K562 (cell line): Measurements from ENCODE around the gene LEPROT. TPM values are rescaled to one million over a fixed set of nuclear protein-coding genes. Genes with fewer than 3 reads are reported as not detected.

Source experiments
- ATAC-seq: fragments of 200-7000 bp; cut with Tn5 transposase; 3 replicates; pipeline ENCODE4 v1.9.1; 2020; ENCODE audit warnings: moderate library complexity
- BruUV-seq: library from RNA; stranded (reverse); fragments of 400-500 nt; replicated peaks from 2 replicates; lab custom pipeline; 2021; lab: Mats Ljungman, UMichigan
- CTCF ChIA-PET: fragments of 300-600 bp; formaldehyde crosslinking; extraction: SDS; loops from one replicate; lab custom pipeline; 2021; ENCODE audit warnings: low intra/inter-chr PET ratio; lab: Yijun Ruan, JAX
- POLR2A ChIA-PET: fragments of 300-600, 350-650 bp; sonication (Branson Sonifier 250); formaldehyde crosslinking; extraction: SDS; loops from one replicate; lab custom pipeline; 2021; ENCODE audit warnings: antibody characterized with exemption, inconsistent platforms; lab: Yijun Ruan, JAX
- DNase-seq, 4 experiments: peaks; one replicate each; pipeline versions ENCODE4 v3.0.0 to v3.0.0-alpha.2; 2011 to 2018; ENCODE audit warnings: low spot score in 3 of 4, mixed read lengths in 3 of 4; ENCODE audit errors: extremely low read depth in 1 of 4
- FAIRE-seq: peaks from 2 replicates; lab custom pipeline; 2011; peaks lifted over from hg19 to GRCh38; lab: Jason Lieb, UNC
- H2AFZ ChIP-seq: 2 replicates; pipeline ENCODE4 v1.6.0; 2011; ENCODE audit warnings: low read depth, low read length, control low read depth, inconsistent platforms
- H3K27ac ChIP-seq: fragments of 200-600 bp; 3 replicates; pipeline ENCODE4 v1.8.0; 2011; ENCODE audit warnings: low read depth, mild to moderate bottlenecking, control low read depth, inconsistent platforms, low read length, moderate library complexity, mixed read lengths; ENCODE audit errors: extremely low read depth
- H3K27me3 ChIP-seq, 2 experiments: fragments of 300-600 bp in 1 of 2; 2 replicates in 1 of 2; 3 replicates in 1 of 2; pipeline versions ENCODE4 v1.6.0 to v1.8.0; 2011; ENCODE audit warnings: inconsistent platforms in 2 of 2, low read length in 2 of 2, mild to moderate bottlenecking in 1 of 2, mixed read lengths in 1 of 2, moderate library complexity in 1 of 2; ENCODE audit not compliant: control insufficient read depth in 2 of 2, insufficient read depth in 2 of 2
- H3K36me3 ChIP-seq: fragments of 300-600 bp; 3 replicates; pipeline ENCODE4 v1.8.0; 2011; ENCODE audit warnings: mild to moderate bottlenecking, low read length, inconsistent platforms; ENCODE audit not compliant: control insufficient read depth, insufficient read depth
- H3K4me1 ChIP-seq, 2 experiments: fragments of 200-600 bp in 1 of 2; replicated peaks in 1 of 2; 2 replicates in 1 of 2; 3 replicates in 1 of 2; pipeline versions ENCODE4 v1.5.1 to v1.8.0; 2011; ENCODE audit warnings: inconsistent platforms in 2 of 2, low read length in 2 of 2, mild to moderate bottlenecking in 1 of 2, mixed read lengths in 1 of 2, moderate library complexity in 1 of 2; ENCODE audit not compliant: control insufficient read depth in 2 of 2, insufficient read depth in 2 of 2
- H3K4me2 ChIP-seq: 2 replicates; pipeline ENCODE4 v1.6.1; 2011; ENCODE audit warnings: low read length, control low read depth, inconsistent platforms, mixed read lengths; ENCODE audit not compliant: insufficient read depth
- H3K4me3 ChIP-seq: fragments of 200-600 bp; sonication (generic), shearing (Covaris generic); 2 replicates; pipeline ENCODE4 v1.5.1; 2016; ENCODE audit warnings: control low read depth, inconsistent platforms
- H3K79me2 ChIP-seq: fragments of 200-600 bp; 3 replicates; pipeline ENCODE4 v1.8.0; 2011; ENCODE audit warnings: low read length, inconsistent platforms; ENCODE audit not compliant: control insufficient read depth, insufficient read depth
- H3K9ac ChIP-seq, 2 experiments: 2 replicates each; pipeline versions ENCODE4 v1.6.0 to v1.6.1; 2011; ENCODE audit warnings: low read depth in 2 of 2, low read length in 2 of 2, control low read depth in 1 of 2, inconsistent platforms in 1 of 2, mild to moderate bottlenecking in 1 of 2, mixed read lengths in 1 of 2; ENCODE audit not compliant: insufficient read depth in 1 of 2
- H3K9me1 ChIP-seq: one replicate; pipeline ENCODE4 v1.6.0; 2011; ENCODE audit warnings: inconsistent platforms, mild to moderate bottlenecking, low read length, moderate library complexity; ENCODE audit not compliant: control insufficient read depth, insufficient read depth
- H3K9me3 ChIP-seq: replicated peaks from 2 replicates; pipeline ENCODE4 v1.5.1; 2011; ENCODE audit warnings: low read depth, low read length, inconsistent platforms; ENCODE audit not compliant: control insufficient read depth, insufficient read depth
- H4K20me1 ChIP-seq: replicated peaks from 2 replicates; pipeline ENCODE4 v1.6.1; 2011; ENCODE audit warnings: low read length, inconsistent platforms, mixed read lengths; ENCODE audit not compliant: control insufficient read depth, insufficient read depth
- CLOCK ChIP-seq: fragments of 250-450 bp; sonication (Bioruptor Pico); IDR thresholded peaks from 2 replicates; pipeline ENCODE4 v1.4.0; 2020; ENCODE audit warnings: mild to moderate bottlenecking, moderate library complexity, borderline replicate concordance
- CXXC5 ChIP-seq: fragments of 250-450 bp; sonication (Bioruptor Pico); IDR thresholded peaks from 2 replicates; pipeline ENCODE4 v1.8.0; 2022; ENCODE audit warnings: inconsistent platforms, mild to moderate bottlenecking, moderate library complexity
- E2F6 ChIP-seq, 2 experiments: IDR thresholded peaks; 2 replicates each; pipeline ENCODE4 v1.6.1; 2011; ENCODE audit warnings: borderline replicate concordance in 1 of 2, control low read depth in 1 of 2, low read depth in 1 of 2, low read length in 1 of 2, mild to moderate bottlenecking in 1 of 2, mixed read lengths in 1 of 2, moderate library complexity in 1 of 2; ENCODE audit not compliant: insufficient read depth in 1 of 2, insufficient read length in 1 of 2, poor library complexity in 1 of 2, severe bottlenecking in 1 of 2; ENCODE audit errors: extremely low read depth in 1 of 2
- GABPA ChIP-seq: fragments of 200-800 bp; sonication (Bioruptor generic); conservative IDR thresholded peaks from 2 replicates; pipeline ENCODE4 v1.6.1; 2016; ENCODE audit warnings: low read depth, missing genetic modification characterization, missing compliant biosample characterization
- GTF2A2 ChIP-seq: IDR thresholded peaks from 2 replicates; pipeline ENCODE4 v1.6.1; 2016; ENCODE audit warnings: mild to moderate bottlenecking, missing genetic modification characterization, missing compliant biosample characterization
- HMG20A ChIP-seq: fragments of 450-650 bp; formaldehyde crosslinking; conservative IDR thresholded peaks from 2 replicates; pipeline ENCODE4 v1.4.0; 2020; ENCODE audit warnings: mild to moderate bottlenecking, mixed read lengths
- MTA1 ChIP-seq: fragments of 450-650 bp; IDR thresholded peaks from 2 replicates; pipeline ENCODE4 v1.6.1; 2017; ENCODE audit warnings: borderline replicate concordance
- NFATC3 ChIP-seq: fragments of 450-650 bp; IDR thresholded peaks from 2 replicates; pipeline ENCODE4 v1.6.1; 2017; ENCODE audit warnings: mild to moderate bottlenecking
- XRCC5 ChIP-seq: fragments of 200-400 bp; formaldehyde crosslinking; IDR thresholded peaks from 2 replicates; pipeline ENCODE4 v1.6.1; 2017; ENCODE audit warnings: low read depth, mild to moderate bottlenecking, low read length
- ZBTB2 ChIP-seq: fragments of 450-650 bp; IDR thresholded peaks from 2 replicates; pipeline ENCODE4 v1.6.1; 2016; ENCODE audit warnings: antibody characterized with exemption
- ZNF282 ChIP-seq: sonication (generic); formaldehyde crosslinking; IDR thresholded peaks from 2 replicates; pipeline ENCODE4 v1.8.1; 2023; ENCODE audit warnings: missing genetic modification reagents
- ZSCAN32 ChIP-seq: fragments of 450-650 bp; formaldehyde crosslinking; IDR thresholded peaks from 2 replicates; pipeline ENCODE4 v1.4.0; 2020; ENCODE audit warnings: mild to moderate bottlenecking, moderate library complexity
- WGBS: fragments of 100-300 bp; shearing (Covaris generic); methylation state at CpG from one replicate; pipeline ENCODE4 v1.1.6; 2016; ENCODE audit warnings: low coverage, mixed read lengths; ENCODE audit not compliant: insufficient coverage; ENCODE audit errors: missing lambda C conversion rate; 5-methylcytosine and 5-hydroxymethylcytosine counted together
- in situ Hi-C: fragments of 300-500 bp; cut with MboI; formaldehyde crosslinking; loops from 4 replicates; pipeline ENCODE4 v1.15.0; 2018; ENCODE audit warnings: inconsistent platforms, mixed read lengths
- intact Hi-C: fragments of 100-400 bp; cut with micrococcal nuclease; formaldehyde crosslinking; loops from 2 replicates; pipeline ENCODE4 v1.14.2; 2022
- polyA plus RNA-seq, 8 experiments: library from polyadenylated mRNA; depleted of rRNA in 4 of 8; stranded (reverse) in 5 of 8; unstranded in 3 of 8; fragments of >200 nt; fragmentation: Nextera tagmentation in 2 of 8; fragmentation: Illumina TruSeq in 1 of 8; extraction: Ambion mirVana in 2 of 8; extraction: Trizol in 1 of 8; gene quantifications; 2 replicates each; pipeline versions ENCODE4 v1.2.1 to v1.2.3, GENCODE V29; 2011 to 2014; ENCODE audit warnings: inconsistent platforms in 1 of 8, missing spikeins in 1 of 8
- total RNA-seq, 7 experiments: library from RNA; depleted of rRNA in 6 of 7; stranded (reverse); fragments of >200 nt in 6 of 7; fragmentation: Illumina TruSeq in 2 of 7; extraction: Trizol in 2 of 7; gene quantifications; 2 replicates each; pipeline versions ENCODE4 v1.2.1 to v1.2.3, GENCODE V29; 2011 to 2021; ENCODE audit warnings: low replicate concordance in 1 of 7
- TF ChIP-seq, protein P1 (sequence below): sonication (generic); formaldehyde crosslinking; IDR thresholded peaks from 2 replicates; pipeline ENCODE4 v1.8.1; 2023; ENCODE audit warnings: mild to moderate bottlenecking, missing genetic modification reagents

LEPROT gene
- total and polyA plus RNA-seq, 9 of the 15 experiments (the other 6 are each of a cell fraction or from before 2014, with no cell fraction given) = 28.1 to 97.5 (median 45.8) TPM

DNA sequence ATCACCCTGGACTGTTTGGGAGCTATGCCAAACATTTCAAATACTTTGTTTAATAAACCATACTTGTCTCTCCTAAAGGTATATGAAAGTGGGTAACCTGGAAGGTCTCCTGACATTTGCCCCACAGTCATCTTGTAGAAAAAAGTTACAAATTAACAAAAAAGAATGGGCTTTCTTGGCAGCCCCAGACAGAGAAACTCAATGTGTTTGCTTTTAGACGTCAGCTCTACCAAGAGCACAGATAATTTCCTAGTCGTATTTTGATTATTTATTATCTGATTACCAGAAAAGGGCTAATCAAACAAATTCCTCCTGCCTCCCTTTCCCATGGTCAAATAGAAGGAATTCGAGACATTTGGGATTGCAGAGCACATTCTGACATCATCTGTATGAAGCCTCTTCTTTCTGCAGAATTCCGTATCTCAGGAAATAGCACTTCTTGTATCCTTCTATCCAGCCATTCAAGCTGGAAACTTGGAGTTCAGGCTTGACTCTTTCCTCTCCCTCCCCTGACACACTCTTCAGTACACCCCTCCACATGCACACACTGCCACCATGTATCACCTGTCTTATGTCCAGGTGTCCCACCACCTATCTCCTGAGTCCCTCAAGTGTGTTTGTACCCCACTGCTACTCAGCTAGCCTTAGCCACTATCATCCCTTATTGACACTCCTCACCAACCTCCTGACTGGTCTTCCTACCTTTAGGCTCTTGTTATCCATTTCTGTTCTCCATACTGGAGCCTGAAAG is 42.8 kb upstream of the LEPROT start:
- no peak overlapping the region; the same call in 2 of the 3 replicates for H3K27ac ChIP-seq
- peaks cover 0 to 12% of the 10 kb centered on the region in 2 experiments; a peak in 2 of 5 replicates for H3K4me1 ChIP-seq
- H3K9me1 ChIP-seq = no peaks in the 10 kb centered on the region
- H3K4me2 ChIP-seq = no peak overlapping the region
- intact Hi-C loops (loop anchor here (5.0 kb wide), 1 partner anchor 65 kb away; no protein-coding TSS in a partner anchor), in situ Hi-C loops (no loop called here)
- H3K27me3 ChIP-seq = no peaks in the 10 kb centered on the region
- peaks cover 51% of the 10 kb centered on the region for H3K36me3 ChIP-seq
- no peak overlapping the region for H2AFZ ChIP-seq
- ATAC-seq (peak; percentile 65), FAIRE-seq (peak; percentile 37), DNase-seq (no peak)
- no peaks in the 10 kb centered on the region for H4K20me1 ChIP-seq
- 77% methylated on average over 4 of the region's 4 CpGs for WGBS
- no peaks in the 10 kb centered on the region for H3K9me3 ChIP-seq
- ChIA-PET POLR2A (interaction anchor here (0.6 kb wide), 1 partner anchor 1931 kb away, joined by 4 read pairs; no protein-coding TSS in a partner anchor), CTCF (no interaction called here)
- no TSS peak for BruUV-seq
- H3K79me2 ChIP-seq = peaks cover 42% of the 10 kb centered on the region
- H3K9ac ChIP-seq = no peak overlapping the region
- H3K4me3 ChIP-seq = no peak overlapping the region
- TF ChIP-seq ZSCAN32 (no peak), CXXC5 (CRISPR knock-in tag) (no peak), HMG20A (CRISPR knock-in tag) (no peak), ZBTB2 (no peak), CLOCK (CRISPR knock-in tag) (no peak), XRCC5 (no peak), GABPA (tag) (no peak), MTA1 (no peak), ZNF282 (CRISPR knock-in tag) (no peak), NFATC3 (no peak), GTF2A2 (no peak), E2F6 (IDR thresholded peaks at IDR 0.05; ENCODE audit: borderline replicate concordance in 1 of 2, extremely low read depth in 1 of 2, insufficient read depth in 1 of 2, insufficient read length in 1 of 2, low read depth in 1 of 2, low read length in 1 of 2, poor library complexity in 1 of 2, severe bottlenecking in 1 of 2) (no peak)
- TF ChIP-seq, protein P1, sequence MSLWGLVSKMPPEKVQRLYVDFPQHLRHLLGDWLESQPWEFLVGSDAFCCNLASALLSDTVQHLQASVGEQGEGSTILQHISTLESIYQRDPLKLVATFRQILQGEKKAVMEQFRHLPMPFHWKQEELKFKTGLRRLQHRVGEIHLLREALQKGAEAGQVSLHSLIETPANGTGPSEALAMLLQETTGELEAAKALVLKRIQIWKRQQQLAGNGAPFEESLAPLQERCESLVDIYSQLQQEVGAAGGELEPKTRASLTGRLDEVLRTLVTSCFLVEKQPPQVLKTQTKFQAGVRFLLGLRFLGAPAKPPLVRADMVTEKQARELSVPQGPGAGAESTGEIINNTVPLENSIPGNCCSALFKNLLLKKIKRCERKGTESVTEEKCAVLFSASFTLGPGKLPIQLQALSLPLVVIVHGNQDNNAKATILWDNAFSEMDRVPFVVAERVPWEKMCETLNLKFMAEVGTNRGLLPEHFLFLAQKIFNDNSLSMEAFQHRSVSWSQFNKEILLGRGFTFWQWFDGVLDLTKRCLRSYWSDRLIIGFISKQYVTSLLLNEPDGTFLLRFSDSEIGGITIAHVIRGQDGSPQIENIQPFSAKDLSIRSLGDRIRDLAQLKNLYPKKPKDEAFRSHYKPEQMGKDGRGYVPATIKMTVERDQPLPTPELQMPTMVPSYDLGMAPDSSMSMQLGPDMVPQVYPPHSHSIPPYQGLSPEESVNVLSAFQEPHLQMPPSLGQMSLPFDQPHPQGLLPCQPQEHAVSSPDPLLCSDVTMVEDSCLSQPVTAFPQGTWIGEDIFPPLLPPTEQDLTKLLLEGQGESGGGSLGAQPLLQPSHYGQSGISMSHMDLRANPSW (CRISPR knock-in tag) = no peak
